SK-N-SH (cell line): Measurements from ENCODE around the gene TEAD1. TPM values are rescaled to one million over a fixed set of nuclear protein-coding genes. Genes with fewer than 3 reads are reported as not detected.

Experiments used
- CTCF ChIA-PET: fragments of 300-600, 350-600 bp; formaldehyde crosslinking; extraction: SDS; loops from one replicate; lab custom pipeline; 2021; lab: Yijun Ruan, JAX
- POLR2A ChIA-PET: fragments of 350-600 bp; sonication (Branson Sonifier 250); formaldehyde crosslinking; extraction: SDS; loops from one replicate; lab custom pipeline; 2020; ENCODE audit warnings: antibody characterized with exemption, inconsistent platforms; lab: Yijun Ruan, JAX
- DNase-seq: peaks from one replicate; pipeline ENCODE4 v3.0.0; 2012
- H2AFZ ChIP-seq: fragments of 200-600 bp; sonication (generic); 2 replicates; pipeline ENCODE4 v1.8.1; 2016; ENCODE audit warnings: antibody characterized with exemption, mild to moderate bottlenecking, low read depth
- H3F3A ChIP-seq: fragments of 200-600 bp; sonication (generic); replicated peaks from 2 replicates; pipeline ENCODE3; 2016; ENCODE audit warnings: antibody characterized with exemption, mild to moderate bottlenecking; ENCODE audit not compliant: insufficient read depth
- H3K27ac ChIP-seq, 2 experiments: fragments of 200-500 bp in 1 of 2; fragments of 200-600 bp in 1 of 2; sonication (Bioruptor generic) in 1 of 2; sonication (generic), shearing (Covaris generic) in 1 of 2; 2 replicates each; pipeline versions ENCODE4 v1.5.1 to v1.6.1; 2014 to 2016; ENCODE audit warnings: low read depth in 2 of 2, inconsistent platforms in 1 of 2, low read length in 1 of 2, mild to moderate bottlenecking in 1 of 2, mixed read lengths in 1 of 2
- H3K27me3 ChIP-seq: fragments of 200-600 bp; sonication (generic), shearing (Covaris generic); 2 replicates; pipeline ENCODE4 v1.6.1; 2016; ENCODE audit warnings: mixed run types; ENCODE audit not compliant: insufficient read depth
- H3K36me3 ChIP-seq, 2 experiments: fragments of 200-500 bp in 1 of 2; fragments of 200-600 bp in 1 of 2; sonication (Bioruptor generic) in 1 of 2; sonication (generic) in 1 of 2; replicated peaks in 1 of 2; 2 replicates each; pipeline versions ENCODE3 to v1.5.1; 2014 to 2016; ENCODE audit warnings: low read length in 1 of 2, mild to moderate bottlenecking in 1 of 2; ENCODE audit not compliant: insufficient read depth in 2 of 2, control insufficient read depth in 1 of 2
- H3K4me1 ChIP-seq, 2 experiments: fragments of 200-500 bp in 1 of 2; fragments of 200-600 bp in 1 of 2; sonication (Bioruptor generic) in 1 of 2; sonication (generic), shearing (Covaris generic) in 1 of 2; 2 replicates each; pipeline versions ENCODE4 v1.5.1 to v1.6.1; 2014 to 2016; ENCODE audit warnings: low read depth in 1 of 2, low read length in 1 of 2, mixed run types in 1 of 2; ENCODE audit not compliant: insufficient read depth in 2 of 2, control insufficient read depth in 1 of 2
- H3K4me2 ChIP-seq: fragments of 200-600 bp; sonication (generic), shearing (Covaris generic); 2 replicates; pipeline ENCODE4 v1.6.1; 2017; ENCODE audit warnings: mixed run types
- H3K4me3 ChIP-seq, 2 experiments: fragments of 200-500 bp in 1 of 2; fragments of 200-600 bp in 1 of 2; sonication (Bioruptor generic) in 1 of 2; sonication (generic), shearing (Covaris generic) in 1 of 2; 2 replicates each; pipeline versions ENCODE4 v1.5.1 to v1.8.1; 2014 to 2016; ENCODE audit warnings: low read depth in 2 of 2, inconsistent platforms in 1 of 2, low read length in 1 of 2, mild to moderate bottlenecking in 1 of 2, mixed read lengths in 1 of 2, moderate library complexity in 1 of 2
- H3K79me2 ChIP-seq: fragments of 200-600 bp; sonication (generic); 2 replicates; pipeline ENCODE4 v1.8.1; 2017; ENCODE audit warnings: mild to moderate bottlenecking; ENCODE audit not compliant: insufficient read depth
- H3K9ac ChIP-seq: fragments of 200-600 bp; sonication (generic); 2 replicates; pipeline ENCODE4 v1.6.1; 2017; ENCODE audit warnings: mixed run types
- H3K9me2 ChIP-seq: fragments of 200-600 bp; sonication (generic); 2 replicates; pipeline ENCODE4 v1.6.1; 2017; ENCODE audit warnings: mixed run types
- H3K9me3 ChIP-seq: fragments of 200-600 bp; sonication (generic); 2 replicates; pipeline ENCODE4 v1.6.1; 2017; ENCODE audit warnings: mixed run types, mild to moderate bottlenecking, moderate library complexity
- H4K20me1 ChIP-seq: fragments of 200-600 bp; sonication (generic); 2 replicates; pipeline ENCODE4 v1.6.1; 2017; ENCODE audit warnings: mild to moderate bottlenecking, mixed run types; ENCODE audit not compliant: insufficient read depth
- CTCF ChIP-seq: fragments of 200-600 bp; sonication (generic); IDR thresholded peaks from 2 replicates; pipeline ENCODE4 v1.6.1; 2017; ENCODE audit warnings: antibody characterized with exemption, mild to moderate bottlenecking, moderate library complexity
- EZH2phosphoT487 ChIP-seq: fragments of 200-600 bp; sonication (generic); IDR thresholded peaks from 2 replicates; pipeline ENCODE4 v1.6.1; 2017; ENCODE audit warnings: low read depth, mixed run types, mild to moderate bottlenecking, antibody characterized with exemption, moderate library complexity, borderline replicate concordance
- GATA2 ChIP-seq: sonication (generic); formaldehyde crosslinking; IDR thresholded peaks from 2 replicates; pipeline ENCODE4 v1.5.0; 2020; ENCODE audit warnings: mild to moderate bottlenecking, missing genetic modification reagents
- POLR2AphosphoS5 ChIP-seq: IDR thresholded peaks from 2 replicates; pipeline ENCODE4 v1.6.1; 2012; ENCODE audit warnings: low read depth, low read length
- SMC3 ChIP-seq: IDR thresholded peaks from 2 replicates; pipeline ENCODE4 v1.6.1; 2012; ENCODE audit warnings: low read depth, low read length, improper control_type of control experiment
- USF1 ChIP-seq: IDR thresholded peaks from 2 replicates; pipeline ENCODE4 v1.4.0; 2012; ENCODE audit warnings: low read depth, borderline replicate concordance
- ZBTB33 ChIP-seq: IDR thresholded peaks from 2 replicates; pipeline ENCODE4 v1.4.0; 2012; ENCODE audit warnings: low read depth, borderline replicate concordance
- WGBS: methylation state at CpG from one replicate; pipeline ENCODE4 v1.1.6; 2017; ENCODE audit warnings: low lambda C conversion rate; 5-methylcytosine and 5-hydroxymethylcytosine counted together
- polyA plus RNA-seq, 3 experiments: library from polyadenylated mRNA; depleted of rRNA; stranded (reverse); fragments of >200 nt; gene quantifications; 2 replicates each; pipeline ENCODE4 v1.2.3, GENCODE V29; 2012
- TF ChIP-seq, protein P1 (sequence below): IDR thresholded peaks from 2 replicates; pipeline ENCODE4 v1.4.0; 2012; ENCODE audit warnings: low read depth

TEAD1 gene
- polyA plus RNA-seq, 1 of the 3 experiments (the other 2 are of a cell fraction): 31.2 TPM

DNA sequence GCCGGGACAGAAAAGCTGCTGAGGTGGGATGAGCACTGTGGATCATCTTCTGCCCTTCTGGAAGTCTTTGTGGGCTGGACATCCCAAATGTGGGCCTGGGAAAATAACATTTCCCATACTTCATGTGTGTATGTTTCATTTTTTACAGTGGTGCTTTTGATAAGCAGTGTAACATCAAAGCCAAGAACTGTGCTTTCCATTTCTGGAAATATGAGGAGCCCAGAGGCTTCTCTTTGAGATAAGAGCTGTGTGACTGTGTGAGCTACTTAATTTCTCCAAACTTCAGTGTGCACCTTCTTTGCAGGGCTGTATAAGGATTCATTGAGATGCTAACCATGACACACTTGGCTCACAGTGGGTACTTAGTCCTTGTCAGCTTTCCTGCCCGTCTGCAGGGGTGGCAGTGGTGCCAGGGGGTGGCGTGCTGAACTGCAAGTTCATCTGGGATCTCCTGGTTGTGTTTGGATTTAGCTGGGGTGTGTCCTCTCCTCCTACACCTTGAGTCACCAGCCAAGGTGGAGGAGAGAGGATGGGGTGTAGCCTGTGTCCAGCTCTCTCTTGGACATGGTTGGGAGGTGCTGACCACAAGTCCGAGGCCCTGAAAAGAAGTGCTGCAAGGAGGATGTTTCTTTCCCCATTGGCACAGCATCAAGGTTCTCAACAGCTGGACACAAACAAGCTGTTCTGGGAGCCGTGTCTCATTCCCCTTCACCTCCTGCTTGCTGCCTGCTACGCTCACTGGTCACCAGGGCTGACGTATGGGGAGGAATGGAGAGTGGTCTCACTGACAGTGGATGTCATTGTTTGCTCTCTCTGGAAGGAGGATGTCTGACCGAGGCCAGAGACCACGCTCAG, 139.4 kb downstream of the TEAD1 start:
- H3K4me1 ChIP-seq: peaks cover 62 to 87% of the 10 kb centered on the region in 2 experiments
- H3K4me2 ChIP-seq: peak overlapping the region; percentile 72
- H3K9me3 ChIP-seq: no peaks in the 10 kb centered on the region
- H3K4me3 ChIP-seq: no peak overlapping the region; a peak in 1 of 4 replicates
- no peak overlapping the region for H2AFZ ChIP-seq
- no peak overlapping the region for H3K9ac ChIP-seq
- WGBS: 73% methylated on average over 8 of the region's 9 CpGs
- H3F3A ChIP-seq: peaks cover 39% of the 10 kb centered on the region
- ChIA-PET POLR2A (interaction anchor here (0.6 to 3.1 kb wide), 10 partner anchors 9 to 495 kb away, joined by 3 to 13 read pairs (median 6); no protein-coding TSS in a partner anchor), CTCF (interaction anchor here (0.7 to 5.7 kb wide), 18 partner anchors 9 to 525 kb away, joined by 3 to 42 read pairs (median 5); no protein-coding TSS in a partner anchor)
- H3K27me3 ChIP-seq: no peaks in the 10 kb centered on the region
- H3K9me2 ChIP-seq: no peaks in the 10 kb centered on the region
- H3K27ac ChIP-seq: peak overlapping the region; percentile 86 to 96
- no peak for DNase-seq
- peaks cover 82% of the 10 kb centered on the region for H4K20me1 ChIP-seq
- TF ChIP-seq GATA2 (CRISPR knock-in tag): no peak
- TF ChIP-seq SMC3: no peak
- TF ChIP-seq ZBTB33: no peak
- TF ChIP-seq, protein P1, sequence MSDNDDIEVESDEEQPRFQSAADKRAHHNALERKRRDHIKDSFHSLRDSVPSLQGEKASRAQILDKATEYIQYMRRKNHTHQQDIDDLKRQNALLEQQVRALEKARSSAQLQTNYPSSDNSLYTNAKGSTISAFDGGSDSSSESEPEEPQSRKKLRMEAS: no peak
- peaks cover 97% of the 10 kb centered on the region for H3K79me2 ChIP-seq
- peaks cover 2 to 5% of the 10 kb centered on the region in 2 experiments for H3K36me3 ChIP-seq

DNA sequence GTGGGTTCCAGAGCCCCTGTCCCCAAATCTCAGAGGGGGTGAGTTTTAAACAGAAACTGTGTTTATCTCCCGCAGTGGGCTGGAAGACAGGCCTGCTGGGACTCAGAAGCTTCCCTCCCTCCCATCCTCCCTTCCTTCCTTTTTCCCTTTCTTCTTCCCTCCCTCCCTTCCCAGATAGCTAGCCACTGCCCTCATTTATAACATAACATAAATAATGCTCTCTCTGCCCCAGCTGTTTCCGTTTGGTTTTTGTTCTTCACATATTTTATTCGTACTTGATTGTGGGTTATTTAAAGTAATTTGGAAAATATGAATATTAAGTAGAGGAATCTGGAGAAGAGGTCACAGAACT, 140.9 kb downstream of the TEAD1 start:
- Histone ChIP-seq H3K79me2 (peaks cover 94% of the 10 kb centered on the region), H3K27me3 (no peaks in the 10 kb centered on the region), H3K9me3 (no peaks in the 10 kb centered on the region), H3K4me2 (peak overlapping the region; percentile 72), H2AFZ (no peak overlapping the region), H3F3A (peaks cover 39% of the 10 kb centered on the region), H4K20me1 (peaks cover 79% of the 10 kb centered on the region), H3K4me1 (peaks cover 57 to 78% of the 10 kb centered on the region in 2 experiments), H3K36me3 (peaks cover 2 to 6% of the 10 kb centered on the region in 2 experiments), H3K4me3 (peak overlapping the region; percentile 4 to 46; a peak in 3 of 4 replicates), H3K27ac (peak overlapping the region; percentile 86 to 96), H3K9ac (peak overlapping the region; percentile 39; the same call in 1 of the 2 replicates), H3K9me2 (no peaks in the 10 kb centered on the region)
- ChIA-PET CTCF (interaction anchor here (0.8 to 5.7 kb wide), 24 partner anchors 11 to 484 kb away, joined by 3 to 42 read pairs (median 4); no protein-coding TSS in a partner anchor), POLR2A (interaction anchor here (0.7 to 3.1 kb wide), 10 partner anchors 13 to 496 kb away, joined by 3 to 13 read pairs (median 5); no protein-coding TSS in a partner anchor)
- WGBS: 2% methylated on average over 3 of the region's 3 CpGs
- DNase-seq: no peak
- TF ChIP-seq CTCF: no peak
- no peak for TF ChIP-seq EZH2phosphoT487
- peak; percentile 5; the same call in 1 of the 2 replicates for TF ChIP-seq POLR2AphosphoS5
- 0 out of 2 replicates have a peak, but pooled peaks have one; percentile 4 for TF ChIP-seq USF1
